A549 (cell line): ENCODE measurements around the gene TMEM175. TPM values are rescaled to one million over a fixed set of nuclear protein-coding genes. Genes with fewer than 3 reads are reported as not detected.

Source experiments
- ATAC-seq, 2 experiments: fragments of 200-7000 bp in 1 of 2; fragments of >200 bp in 1 of 2; cut with Nextera tagmentation in 1 of 2; cut with Tn5 transposase in 1 of 2; 3 replicates each; pipeline versions ENCODE4 v1.8.0 to v1.9.1; 2018 to 2020; ENCODE audit warnings: mild to moderate bottlenecking in 1 of 2, moderate library complexity in 1 of 2
- CTCF ChIA-PET: fragments of 300-600 bp; sonication (Branson Sonifier 250); formaldehyde crosslinking; extraction: SDS; loops from one replicate; lab custom pipeline; 2021; ENCODE audit warnings: antibody characterized with exemption, inconsistent platforms; lab: Yijun Ruan, JAX
- POLR2A ChIA-PET: fragments of 350-600 bp; formaldehyde crosslinking; extraction: SDS; loops from one replicate; lab custom pipeline; 2021; ENCODE audit warnings: antibody characterized with exemption, inconsistent platforms; lab: Yijun Ruan, JAX
- DNase-seq, 2 experiments: peaks; one replicate each; pipeline versions ENCODE4 v3.0.0 to v3.0.0-alpha.2; 2011 to 2016; ENCODE audit warnings: low read depth in 1 of 2, low spot score in 1 of 2
- FAIRE-seq: peaks from 2 replicates; lab custom pipeline; 2011; peaks lifted over from hg19 to GRCh38; lab: Jason Lieb, UNC
- H3K27ac ChIP-seq, 2 experiments: fragments of >200 bp; sonication (Bioruptor Twin); formaldehyde crosslinking; 3 replicates each; pipeline ENCODE4 v1.5.1; 2016 to 2017
- H3K4me1 ChIP-seq: fragments of >200 bp; sonication (Bioruptor Twin); formaldehyde crosslinking; 3 replicates; pipeline ENCODE4 v1.6.1; 2016
- H3K4me2 ChIP-seq: fragments of >200 bp; sonication (Bioruptor Twin); formaldehyde crosslinking; 3 replicates; pipeline ENCODE4 v1.6.1; 2016
- H3K4me3 ChIP-seq: fragments of >200 bp; sonication (Bioruptor Twin); formaldehyde crosslinking; 3 replicates; pipeline ENCODE4 v1.5.1; 2016
- H3K9me3 ChIP-seq: fragments of >200 bp; sonication (Bioruptor Twin); formaldehyde crosslinking; 3 replicates; pipeline ENCODE4 v1.6.1; 2016
- CEBPB ChIP-seq, 2 experiments: fragments of >200 bp in 1 of 2; sonication (Bioruptor Twin) in 1 of 2; formaldehyde crosslinking in 1 of 2; IDR thresholded peaks; 2 replicates each; pipeline ENCODE4 v1.6.1; 2012 to 2016
- CHD2 ChIP-seq: fragments of 150-350 bp; IDR thresholded peaks from 2 replicates; pipeline ENCODE4 v1.6.1; 2014; ENCODE audit warnings: low read length; ENCODE audit not compliant: partially characterized antibody
- E2F6 ChIP-seq: IDR thresholded peaks from 2 replicates; pipeline ENCODE4 v1.6.1; 2012; ENCODE audit warnings: low read depth, borderline replicate concordance
- EHF ChIP-seq: fragments of 250-450 bp; sonication (Bioruptor Pico); IDR thresholded peaks from 2 replicates; pipeline ENCODE4 v1.5.0; 2020; ENCODE audit warnings: mild to moderate bottlenecking
- EP300 ChIP-seq, 2 experiments: fragments of >200 bp; sonication (Bioruptor Twin); formaldehyde crosslinking; IDR thresholded peaks; 2 replicates in 1 of 2; 3 replicates in 1 of 2; pipeline ENCODE4 v1.6.1; 2016 to 2017
- ESRRA ChIP-seq: fragments of 150-350 bp; IDR thresholded peaks from 2 replicates; pipeline ENCODE4 v1.6.1; 2014; ENCODE audit warnings: mild to moderate bottlenecking, low read length, borderline replicate concordance
- FOSB ChIP-seq: fragments of 250-450 bp; sonication (Bioruptor Pico); IDR thresholded peaks from 2 replicates; pipeline ENCODE4 v1.5.0; 2020; ENCODE audit warnings: mild to moderate bottlenecking, moderate library complexity
- FOSL2 ChIP-seq, 2 experiments: fragments of 450-650 bp in 1 of 2; fragments of >200 bp in 1 of 2; sonication (Bioruptor Twin) in 1 of 2; formaldehyde crosslinking; IDR thresholded peaks; 2 replicates each; pipeline versions ENCODE4 v1.5.0 to v1.6.1; 2016 to 2020; ENCODE audit warnings: mild to moderate bottlenecking in 1 of 2, moderate library complexity in 1 of 2
- FOXS1 ChIP-seq: fragments of 250-450 bp; sonication (Bioruptor Pico); IDR thresholded peaks from 2 replicates; pipeline ENCODE4 v1.5.0; 2020; ENCODE audit warnings: mild to moderate bottlenecking, moderate library complexity
- GATA3 ChIP-seq: IDR thresholded peaks from 2 replicates; pipeline ENCODE4 v1.6.1; 2012; ENCODE audit warnings: borderline replicate concordance
- HEYL ChIP-seq: fragments of 250-450 bp; sonication (Bioruptor Pico); IDR thresholded peaks from 2 replicates; pipeline ENCODE4 v1.8.0; 2021; ENCODE audit warnings: mild to moderate bottlenecking, moderate library complexity
- HMGXB4 ChIP-seq: fragments of 250-450 bp; sonication (Bioruptor Pico); IDR thresholded peaks from 2 replicates; pipeline ENCODE4 v1.5.0; 2021; ENCODE audit warnings: mild to moderate bottlenecking, moderate library complexity, borderline replicate concordance
- HOXB5 ChIP-seq: fragments of 250-450 bp; sonication (Bioruptor Pico); IDR thresholded peaks from 2 replicates; pipeline ENCODE4 v1.5.0; 2020; ENCODE audit warnings: mild to moderate bottlenecking, moderate library complexity
- JUN ChIP-seq, 2 experiments: fragments of >200 bp; sonication (Bioruptor Twin); formaldehyde crosslinking; IDR thresholded peaks; 2 replicates in 1 of 2; 3 replicates in 1 of 2; pipeline ENCODE4 v1.6.1; 2016 to 2017
- KDM1A ChIP-seq: fragments of 200-600 bp; sonication (generic); IDR thresholded peaks from 2 replicates; pipeline ENCODE4 v1.6.1; 2016; ENCODE audit warnings: low read depth, mild to moderate bottlenecking
- KDM5A ChIP-seq: fragments of 200-600 bp; sonication (generic); IDR thresholded peaks from 2 replicates; pipeline ENCODE4 v1.6.1; 2016; ENCODE audit warnings: antibody characterized with exemption, mild to moderate bottlenecking
- NPAS2 ChIP-seq: fragments of 250-450 bp; sonication (Bioruptor Pico); IDR thresholded peaks from 2 replicates; pipeline ENCODE4 v1.8.0; 2022; ENCODE audit warnings: mild to moderate bottlenecking, moderate library complexity, borderline replicate concordance
- PBX3 ChIP-seq: IDR thresholded peaks from 2 replicates; pipeline ENCODE4 v1.6.1; 2012
- POLR2AphosphoS2 ChIP-seq: conservative IDR thresholded peaks from 2 replicates; pipeline ENCODE4 v1.6.1; 2012; ENCODE audit warnings: low read length, improper control_type of control experiment, inconsistent platforms
- RAD21 ChIP-seq, 2 experiments: fragments of >200 bp in 1 of 2; sonication (Bioruptor Twin) in 1 of 2; formaldehyde crosslinking in 1 of 2; IDR thresholded peaks in 1 of 2; conservative IDR thresholded peaks in 1 of 2; 2 replicates in 1 of 2; 3 replicates in 1 of 2; pipeline ENCODE4 v1.6.1; 2012 to 2018; ENCODE audit warnings: inconsistent platforms in 1 of 2
- RFX5 ChIP-seq: fragments of 450-650 bp; IDR thresholded peaks from 2 replicates; pipeline ENCODE4 v1.7.1; 2014; ENCODE audit warnings: antibody characterized with exemption, mild to moderate bottlenecking, moderate library complexity
- RNF2 ChIP-seq: fragments of 200-600 bp; sonication (generic); IDR thresholded peaks from 2 replicates; pipeline ENCODE4 v1.6.1; 2016; ENCODE audit warnings: low read depth, mild to moderate bottlenecking, antibody characterized with exemption, moderate library complexity, borderline replicate concordance
- SMC3 ChIP-seq: fragments of >200 bp; sonication (Bioruptor Twin); formaldehyde crosslinking; IDR thresholded peaks from 3 replicates; pipeline ENCODE4 v1.6.1; 2018; ENCODE audit warnings: inconsistent platforms
- USF2 ChIP-seq: fragments of 450-650 bp; IDR thresholded peaks from 2 replicates; pipeline ENCODE4 v1.6.1; 2014; ENCODE audit warnings: antibody characterized with exemption
- WGBS: methylation state at CpG from one replicate; pipeline ENCODE4 v1.1.6; 2017; ENCODE audit errors: missing lambda C conversion rate; 5-methylcytosine and 5-hydroxymethylcytosine counted together
- polyA plus RNA-seq, 4 experiments: library from polyadenylated mRNA; depleted of rRNA in 3 of 4; stranded (reverse); fragments of >200 nt; fragmentation: RNase III in 1 of 4; extraction: RNeasy Plus Mini Kit Qiagen cat#74134 plus additional on column Dnase treatment in 1 of 4; gene quantifications; 2 replicates in 3 of 4; 3 replicates in 1 of 4; pipeline ENCODE4 v1.2.3, GENCODE V29; 2011 to 2017

TMEM175 gene
- polyA plus RNA-seq, 2 of the 4 experiments (the other 2 are of a cell fraction), result 15.7 to 19.4 TPM

GRCh38 chr4:907691-908425 lies 24.4 kb upstream of the TMEM175 start:
- WGBS, result 87% methylated on average over 31 of the region's 35 CpGs
- H3K27ac ChIP-seq, result no peak overlapping the region
- POLR2A ChIA-PET, result no interaction called here

GRCh38 chr4:909131-909571 lies 23.1 kb upstream of the TMEM175 start:
- 97% methylated on average over 26 of the region's 26 CpGs for WGBS
- no peaks in the 10 kb centered on the region for H3K9me3 ChIP-seq
- no peaks in the 10 kb centered on the region for H3K4me1 ChIP-seq
- H3K4me2 ChIP-seq, result no peak overlapping the region
- no peak for FAIRE-seq
- H3K27ac ChIP-seq, result no peak overlapping the region
- CTCF ChIA-PET, result no interaction called here
- no peak for ATAC-seq
- no peak for TF ChIP-seq ESRRA
- TF ChIP-seq CHD2, result no peak
- no peak for TF ChIP-seq EHF (CRISPR knock-in tag)
- no peak for TF ChIP-seq RNF2
- no peak for TF ChIP-seq USF2
- no peak for TF ChIP-seq JUN (IDR thresholded peaks at IDR 0.05)
- no peak for TF ChIP-seq RFX5
- no peak for TF ChIP-seq FOXS1 (CRISPR knock-in tag)
- no peak overlapping the region for H3K4me3 ChIP-seq
- POLR2A ChIA-PET, result no interaction called here
- no peak for DNase-seq

More at GRCh38 chr4:907691-908425, 24.4 kb upstream of the TMEM175 start:
- H3K4me2 ChIP-seq, result no peak overlapping the region
- CTCF ChIA-PET, result interaction anchor here (1.5 kb wide), 1 partner anchor 17 kb away, joined by 4 read pairs; no protein-coding TSS in a partner anchor
- TF ChIP-seq E2F6 (no peak), KDM5A (no peak), NPAS2 (no peak), FOXS1 (CRISPR knock-in tag) (no peak), HOXB5 (CRISPR knock-in tag) (no peak), EP300 (IDR thresholded peaks at IDR 0.05) (no peak), POLR2AphosphoS2 (no peak), CEBPB (IDR thresholded peaks at IDR 0.05) (no peak), FOSL2 (IDR thresholded peaks at IDR 0.05) (no peak), FOSL2 (CRISPR knock-in tag; IDR thresholded peaks at IDR 0.05) (no peak), HEYL (no peak), KDM1A (no peak), SMC3 (no peak), RNF2 (no peak), FOSB (CRISPR knock-in tag) (no peak), RAD21 (conservative IDR thresholded peaks at IDR 0.05 in 1 of 2, IDR thresholded peaks at IDR 0.05 in 1 of 2) (no peak), PBX3 (no peak), GATA3 (no peak), HMGXB4 (CRISPR knock-in tag) (no peak)
- no peak overlapping the region for H3K4me3 ChIP-seq
- FAIRE-seq (no peak), ATAC-seq (no peak), DNase-seq (no peak)
- H3K4me1 ChIP-seq, result no peaks in the 10 kb centered on the region
- no peaks in the 10 kb centered on the region for H3K9me3 ChIP-seq
